ENCODE results near the gene MINDY4.

The MINDY4 gene

DNA sequence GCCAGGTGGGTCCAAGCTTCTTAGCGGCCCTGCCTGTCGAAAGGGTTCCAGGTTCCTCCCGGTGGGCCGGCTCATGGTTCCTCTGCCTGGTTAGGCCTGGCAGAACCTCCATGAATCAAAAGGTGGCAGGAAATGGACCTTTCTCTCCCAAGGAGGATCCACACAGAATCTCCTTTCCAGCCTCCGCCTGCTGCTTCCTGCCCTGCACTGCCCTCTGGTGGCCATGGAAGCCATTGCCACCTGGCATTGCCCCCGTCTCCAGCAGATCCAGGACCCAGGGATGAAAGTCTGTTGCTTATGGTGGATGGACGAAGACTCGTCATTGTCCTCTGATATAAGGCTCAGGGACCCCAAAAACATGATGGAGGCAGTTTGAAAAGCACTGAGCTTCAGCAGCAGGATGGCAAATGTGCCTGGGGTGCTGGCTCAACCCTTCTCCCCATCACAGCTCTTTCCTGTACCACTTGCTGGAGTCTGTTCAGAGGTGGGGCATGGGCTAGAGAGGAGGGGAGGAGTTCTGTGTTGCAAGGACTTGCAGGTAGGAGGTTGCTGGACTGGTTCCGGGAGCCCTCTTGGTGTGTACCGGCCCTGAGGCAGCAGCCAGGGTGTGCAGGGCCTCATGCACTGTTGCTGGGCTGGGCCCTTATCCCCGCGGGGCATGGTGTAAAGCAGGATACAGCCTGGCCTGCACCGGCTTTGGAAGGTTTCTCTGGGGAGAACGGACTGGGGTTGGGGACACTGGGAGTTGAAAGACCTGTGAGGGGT is 30.6 kb upstream of the MINDY4 start:
- peak; percentile 57 for DNase-seq (ENCODE audit: low read depth)
- TF ChIP-seq CTCF (conservative IDR thresholded peaks at IDR 0.05; ENCODE audit: low read length) = peak; percentile 97
- H3K4me3 ChIP-seq (ENCODE audit: low read length) = no peak overlapping the region

GRCh38 chr7:30741289-30741688 is 29.9 kb upstream of the MINDY4 start:
- no peak overlapping the region for H3K4me3 ChIP-seq (ENCODE audit: low read length)
- DNase-seq (ENCODE audit: low read depth) = no peak
- TF ChIP-seq CTCF (conservative IDR thresholded peaks at IDR 0.05; ENCODE audit: low read length) = no peak

GRCh38 chr7:30743371-30744074 is 27.7 kb upstream of the MINDY4 start:
- TF ChIP-seq CTCF (conservative IDR thresholded peaks at IDR 0.05; ENCODE audit: low read length) = peak; percentile 57
- peak; percentile 38 for DNase-seq (ENCODE audit: low read depth)
- H3K4me3 ChIP-seq (ENCODE audit: low read length) = no peak overlapping the region

DNA sequence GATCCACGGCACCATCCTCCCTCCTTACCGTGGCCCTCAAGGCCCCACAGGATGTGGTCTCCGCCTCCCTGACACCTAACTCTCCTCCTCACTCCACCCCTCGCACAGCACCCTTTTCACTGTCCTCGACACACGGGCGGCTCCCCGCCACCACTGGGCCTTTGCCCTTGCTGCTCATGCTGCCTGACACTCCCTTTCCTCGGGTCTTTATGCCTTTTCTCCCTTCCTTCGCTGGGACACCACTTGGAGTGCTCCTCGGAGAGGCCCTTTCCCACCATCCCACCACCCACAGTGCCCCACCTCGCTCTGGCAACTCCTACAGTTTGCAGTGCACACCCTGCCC is 27.2 kb upstream of the MINDY4 start:
- DNase-seq (ENCODE audit: low read depth) = no peak
- TF ChIP-seq CTCF (conservative IDR thresholded peaks at IDR 0.05; ENCODE audit: low read length) = no peak
- H3K4me3 ChIP-seq (ENCODE audit: low read length) = no peak overlapping the region

- DNase-seq (ENCODE audit: low read depth) = no peak
- TF ChIP-seq CTCF (conservative IDR thresholded peaks at IDR 0.05; ENCODE audit: low read length) = no peak
- H3K4me3 ChIP-seq (ENCODE audit: low read length) = no peak overlapping the region
These were observed 25.8 kb upstream of the MINDY4 start for GRCh38 chr7:30745261-30745941.

- no peak overlapping the region for H3K4me3 ChIP-seq (ENCODE audit: low read length)
- TF ChIP-seq CTCF (conservative IDR thresholded peaks at IDR 0.05; ENCODE audit: low read length) = no peak
- DNase-seq (ENCODE audit: low read depth) = no peak
These were observed 21.2 kb upstream of the MINDY4 start for GRCh38 chr7:30750010-30750409.
